Epithelial cell of esophagus (primary cell): ENCODE measurements around the gene HES7.

Source experiments
- DNase-seq: peaks from one replicate; pipeline ENCODE4 v3.0.0; 2010; ENCODE audit warnings: low read depth
- H3K4me3 ChIP-seq: 2 replicates; pipeline ENCODE4 v1.5.1; 2011; ENCODE audit warnings: mild to moderate bottlenecking, low read length, control low read depth
- TF ChIP-seq, protein P1 (sequence below): IDR thresholded peaks from 2 replicates; pipeline ENCODE4 v1.5.1; 2011; ENCODE audit warnings: low read depth, mild to moderate bottlenecking, low read length, control low read depth, inconsistent platforms; ENCODE audit not compliant: insufficient read depth; ENCODE audit errors: missing control alignments

Gene HES7

DNA sequence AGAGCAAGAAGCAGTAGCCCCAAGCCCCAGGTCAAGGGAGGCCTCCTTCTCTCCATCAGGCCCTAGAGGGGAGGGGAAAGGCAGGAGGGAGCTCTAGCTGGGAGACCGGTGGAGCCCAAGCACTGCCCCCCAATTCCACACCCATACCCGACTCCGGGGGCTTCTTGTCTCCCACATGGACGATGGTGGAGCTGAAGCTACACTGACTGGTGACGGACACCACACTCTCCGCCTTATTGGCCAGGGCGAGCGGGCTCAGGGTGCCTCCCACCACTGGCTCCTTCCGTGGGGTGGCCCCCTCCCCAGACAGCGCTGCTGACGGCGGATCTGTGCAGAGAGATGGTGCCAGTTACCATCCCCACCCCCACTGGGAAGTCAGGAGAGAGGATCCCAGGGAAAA is 21.9 kb upstream of the HES7 start:
- DNase-seq: no peak
- TF ChIP-seq, protein P1, sequence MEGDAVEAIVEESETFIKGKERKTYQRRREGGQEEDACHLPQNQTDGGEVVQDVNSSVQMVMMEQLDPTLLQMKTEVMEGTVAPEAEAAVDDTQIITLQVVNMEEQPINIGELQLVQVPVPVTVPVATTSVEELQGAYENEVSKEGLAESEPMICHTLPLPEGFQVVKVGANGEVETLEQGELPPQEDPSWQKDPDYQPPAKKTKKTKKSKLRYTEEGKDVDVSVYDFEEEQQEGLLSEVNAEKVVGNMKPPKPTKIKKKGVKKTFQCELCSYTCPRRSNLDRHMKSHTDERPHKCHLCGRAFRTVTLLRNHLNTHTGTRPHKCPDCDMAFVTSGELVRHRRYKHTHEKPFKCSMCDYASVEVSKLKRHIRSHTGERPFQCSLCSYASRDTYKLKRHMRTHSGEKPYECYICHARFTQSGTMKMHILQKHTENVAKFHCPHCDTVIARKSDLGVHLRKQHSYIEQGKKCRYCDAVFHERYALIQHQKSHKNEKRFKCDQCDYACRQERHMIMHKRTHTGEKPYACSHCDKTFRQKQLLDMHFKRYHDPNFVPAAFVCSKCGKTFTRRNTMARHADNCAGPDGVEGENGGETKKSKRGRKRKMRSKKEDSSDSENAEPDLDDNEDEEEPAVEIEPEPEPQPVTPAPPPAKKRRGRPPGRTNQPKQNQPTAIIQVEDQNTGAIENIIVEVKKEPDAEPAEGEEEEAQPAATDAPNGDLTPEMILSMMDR: no peak
- no peak overlapping the region for H3K4me3 ChIP-seq

DNA sequence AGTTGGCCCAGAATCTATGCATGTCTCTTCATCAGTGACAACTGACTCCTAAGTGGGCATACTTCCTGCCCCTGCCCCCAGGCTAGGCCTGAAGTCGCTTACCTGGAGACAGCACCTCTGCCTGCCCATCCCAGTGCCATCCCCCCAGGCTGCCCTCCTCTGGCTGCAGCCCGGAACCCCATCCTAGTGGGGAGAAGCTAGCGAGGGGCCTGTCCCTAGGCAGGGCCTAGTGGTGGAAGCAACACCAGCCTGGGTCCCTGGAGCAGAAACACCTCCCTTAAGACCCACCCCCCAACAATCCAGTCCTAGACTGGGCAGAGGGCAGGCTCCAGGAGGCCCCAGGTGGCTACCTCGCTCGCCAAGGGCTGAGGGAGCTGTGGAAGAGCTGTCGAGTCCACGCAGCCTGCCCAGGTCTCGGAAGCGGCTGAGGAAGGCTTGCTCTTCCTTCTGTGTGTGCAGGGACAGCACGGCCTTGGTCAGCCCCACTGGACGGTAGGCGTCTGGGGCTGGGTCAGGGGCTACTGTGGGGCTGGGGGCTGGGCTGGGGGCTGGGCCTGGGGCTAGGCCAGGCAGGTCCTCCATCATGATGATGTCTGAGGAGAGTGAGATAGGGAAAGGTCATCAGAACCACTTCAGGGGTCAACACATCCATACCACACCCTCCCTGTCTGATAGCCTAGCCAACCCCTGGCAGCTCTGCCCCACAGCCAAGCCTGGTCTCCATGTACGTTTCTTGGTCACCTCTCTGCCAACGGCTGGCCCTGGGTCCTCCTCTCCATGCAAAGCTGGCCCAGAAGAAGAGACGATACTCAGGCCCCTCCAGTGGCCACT is 20.7 kb upstream of the HES7 start:
- TF ChIP-seq, protein P1: no peak
- no peak overlapping the region for H3K4me3 ChIP-seq
- DNase-seq: no peak

DNA sequence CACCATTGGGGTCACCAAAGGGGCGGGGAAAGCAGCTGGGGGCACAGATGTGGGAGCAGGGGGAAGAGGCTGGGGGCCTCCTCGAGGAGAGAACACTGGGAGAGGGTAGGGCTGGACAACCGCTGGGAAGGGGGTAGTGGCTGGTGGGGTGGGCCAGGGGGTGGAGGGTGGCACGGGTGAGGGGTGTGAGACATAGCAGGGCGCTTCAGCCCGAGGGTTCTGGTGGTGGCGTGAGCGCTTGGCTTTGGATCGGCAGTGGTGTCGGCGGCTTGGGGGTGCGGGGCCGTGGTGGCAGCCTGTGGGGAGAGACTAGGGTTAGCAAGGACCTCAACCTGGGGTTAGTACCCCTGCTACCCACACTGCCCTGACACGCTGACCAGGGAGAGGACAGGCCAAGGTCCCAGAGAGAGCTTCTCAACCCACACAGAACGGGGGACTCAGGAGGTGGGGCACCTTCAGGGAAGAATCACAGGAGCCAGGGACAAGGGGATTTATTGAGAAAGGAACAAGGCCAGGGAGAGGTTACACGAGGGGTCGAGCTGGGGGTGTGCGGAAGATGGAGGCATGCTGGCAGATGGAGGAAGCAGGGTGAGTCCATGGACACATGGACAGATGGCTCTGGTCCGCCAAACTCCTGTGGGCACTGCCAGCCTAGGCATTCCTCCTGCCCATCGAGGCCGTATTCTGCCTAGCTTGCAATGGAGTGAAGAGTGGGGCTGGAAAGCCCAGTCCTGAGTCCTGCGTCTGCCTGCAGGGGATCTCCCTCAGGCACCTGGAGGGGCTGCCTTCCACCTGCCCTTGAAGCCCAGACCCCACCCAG is 19.9 kb upstream of the HES7 start:
- H3K4me3 ChIP-seq: no peak overlapping the region
- DNase-seq: no peak

DNA sequence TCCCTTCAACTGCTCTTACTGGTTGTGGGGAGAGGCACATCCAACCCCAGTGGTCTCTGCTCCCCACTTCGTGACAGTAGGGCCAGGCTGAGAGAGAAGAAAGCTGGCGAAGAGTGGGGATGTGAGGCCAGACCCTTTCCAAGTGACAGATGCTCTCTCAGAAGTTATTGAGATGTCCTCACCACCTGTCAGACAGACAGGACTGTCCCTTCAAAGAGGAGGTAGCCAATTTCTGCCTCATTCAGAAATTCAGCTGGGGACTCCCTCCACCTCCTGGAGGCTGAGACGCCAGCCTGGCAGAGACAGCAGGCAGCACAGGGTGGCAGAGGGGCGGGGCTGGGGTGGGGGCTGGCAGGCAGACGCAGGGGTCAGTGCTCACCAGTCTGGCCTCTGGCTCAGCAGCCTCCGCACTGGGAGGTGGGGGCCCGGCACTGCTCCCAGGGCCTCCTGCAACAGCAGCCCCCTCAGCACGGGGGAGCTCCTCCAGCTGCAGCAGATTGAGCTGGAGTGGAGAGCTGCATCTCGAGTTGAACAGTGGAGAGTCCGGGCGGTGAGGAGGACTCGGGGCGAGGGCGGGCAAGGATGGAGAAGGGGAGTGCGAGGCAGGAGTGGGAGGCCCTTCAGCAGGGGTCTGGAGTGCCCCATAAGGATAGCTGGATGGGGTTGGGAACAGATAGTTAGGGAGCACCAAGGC is 19.1 kb upstream of the HES7 start:
- TF ChIP-seq, protein P1: no peak
- no peak for DNase-seq
- no peak overlapping the region for H3K4me3 ChIP-seq

More for the DNA sequence above, 19.9 kb upstream of the HES7 start:
- TF ChIP-seq, protein P1: no peak

DNA sequence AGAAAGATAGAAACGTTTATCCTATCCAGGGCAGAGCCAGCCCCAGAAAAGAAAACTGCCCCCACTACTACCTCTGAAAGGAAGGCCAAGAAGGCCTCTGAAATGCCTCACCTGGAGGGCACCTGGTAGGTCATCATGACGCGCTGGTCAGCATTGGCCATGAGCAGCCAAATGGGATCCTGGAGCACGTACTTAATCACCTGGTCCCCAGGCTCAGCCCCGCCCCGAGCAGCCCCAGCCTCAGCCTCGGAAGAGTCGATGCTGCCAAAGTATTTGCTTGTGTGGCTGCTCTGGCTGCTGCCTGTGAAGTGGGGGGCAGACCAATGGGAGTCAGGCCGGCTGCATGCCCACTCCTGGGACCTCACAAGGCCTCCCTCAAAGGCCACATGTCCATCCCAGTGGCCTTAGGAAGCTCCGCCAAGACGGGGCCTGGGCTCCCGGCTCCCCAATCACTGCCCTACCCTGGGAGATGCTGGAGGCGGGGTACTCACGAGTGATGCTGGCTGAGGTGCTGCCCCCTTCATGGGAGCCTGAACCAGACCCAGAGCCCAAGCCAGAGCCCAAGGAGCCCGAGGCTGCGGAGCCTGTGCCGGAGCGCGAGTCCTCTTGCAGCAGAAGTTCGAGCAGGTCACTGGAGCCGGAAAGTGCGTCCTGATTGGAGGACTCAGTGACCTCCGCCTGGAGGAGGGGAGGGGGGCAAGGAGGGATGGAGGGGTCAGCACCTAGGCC is 18.4 kb upstream of the HES7 start:
- TF ChIP-seq, protein P1: no peak
- no peak for DNase-seq
- no peak overlapping the region for H3K4me3 ChIP-seq

DNA sequence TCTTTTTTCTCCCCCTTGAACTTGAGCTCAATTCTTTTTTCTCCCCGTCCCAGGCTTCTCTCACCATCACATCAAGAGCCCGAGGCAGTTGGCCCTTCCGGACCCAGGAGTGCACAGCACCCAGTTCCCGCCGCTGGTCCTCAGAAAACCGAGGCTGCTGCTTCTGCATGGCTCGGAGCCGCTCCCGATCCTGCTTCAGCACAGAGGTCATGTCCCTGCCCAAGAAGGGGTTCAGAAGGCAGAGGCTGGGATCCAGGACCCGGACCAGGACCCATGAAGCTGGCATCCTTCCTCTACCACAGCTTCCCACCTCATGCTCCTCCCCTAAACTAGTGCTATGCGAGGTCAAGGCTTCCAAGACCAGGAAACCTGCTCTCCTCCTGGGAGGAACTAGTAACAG is 17.8 kb upstream of the HES7 start:
- DNase-seq: no peak
- H3K4me3 ChIP-seq: no peak overlapping the region
- TF ChIP-seq, protein P1: no peak
